Measurements from ENCODE around the gene SPATA31D3.
"Not testable (repeated sequence)": the region's sequence is repeated elsewhere in the genome, so short reads cannot be mapped to it uniquely, and the experiment has no call there.

Gene SPATA31D3

GRCh38 chr9:81943393-81943792, at the start of gene SPATA31D3:
Gene SPATA31D3, plus strand, starts transcription at chr9:81943500. Its CDS starts 86 bp downstream, at chr9:81943586.
- not testable (repeated sequence) for DNase-seq (ENCODE audit: low read depth, low spot score)

- no peak for DNase-seq (ENCODE audit: low read depth, low spot score)
These were observed 49.4 kb upstream of the SPATA31D3 start for GRCh38 chr9:81893929-81894328.

- DNase-seq (ENCODE audit: low read depth, low spot score): no peak
These were observed 48.4 kb upstream of the SPATA31D3 start for GRCh38 chr9:81894891-81895290.

DNA sequence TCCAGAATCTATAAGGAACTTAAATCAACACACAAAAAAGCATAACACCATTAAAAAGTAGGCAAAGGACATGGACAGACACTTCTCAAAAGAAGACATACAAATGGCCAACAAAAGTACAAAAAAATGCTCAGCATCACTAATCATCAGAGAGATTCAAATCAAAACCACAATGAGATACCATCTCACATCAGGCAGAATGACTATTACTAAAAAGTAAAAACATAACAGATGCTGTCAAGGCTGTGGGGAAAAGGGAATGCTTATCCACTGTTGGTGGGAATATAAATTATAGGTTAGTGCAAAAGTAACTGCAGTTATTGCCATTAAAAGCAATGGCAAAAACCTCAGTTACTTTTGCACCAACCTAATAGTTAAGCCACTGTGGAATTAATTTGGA, 47.2 kb upstream of the SPATA31D3 start:
- no peak for DNase-seq (ENCODE audit: low read depth, low spot score)

- no peak for DNase-seq (ENCODE audit: low read depth, low spot score)
These were observed 44.4 kb upstream of the SPATA31D3 start for GRCh38 chr9:81898851-81899250.

GRCh38 chr9:81902196-81902595, 41.1 kb upstream of the SPATA31D3 start:
- DNase-seq (ENCODE audit: low read depth, low spot score): no peak

- DNase-seq (ENCODE audit: low read depth, low spot score): no peak
These were observed 40.7 kb upstream of the SPATA31D3 start for GRCh38 chr9:81902626-81903025.

- no peak for DNase-seq (ENCODE audit: low read depth, low spot score)
These were observed 36.6 kb upstream of the SPATA31D3 start for GRCh38 chr9:81906671-81907070.

GRCh38 chr9:81912135-81912534, 31.2 kb upstream of the SPATA31D3 start:
- DNase-seq (ENCODE audit: low read depth, low spot score): no peak

- no peak for DNase-seq (ENCODE audit: low read depth, low spot score)
These were observed 27.3 kb upstream of the SPATA31D3 start for GRCh38 chr9:81915801-81916505.

GRCh38 chr9:81918507-81918906, 24.8 kb upstream of the SPATA31D3 start:
- not testable (repeated sequence) for DNase-seq (ENCODE audit: low read depth, low spot score)

- DNase-seq (ENCODE audit: low read depth, low spot score): not testable (repeated sequence)
These were observed 15.0 kb upstream of the SPATA31D3 start, which contains the start of gene SPATA31D4 for GRCh38 chr9:81928305-81928704. Gene SPATA31D4, plus strand, starts transcription at chr9:81928428. Its CDS starts 86 bp downstream, at chr9:81928514.

DNA sequence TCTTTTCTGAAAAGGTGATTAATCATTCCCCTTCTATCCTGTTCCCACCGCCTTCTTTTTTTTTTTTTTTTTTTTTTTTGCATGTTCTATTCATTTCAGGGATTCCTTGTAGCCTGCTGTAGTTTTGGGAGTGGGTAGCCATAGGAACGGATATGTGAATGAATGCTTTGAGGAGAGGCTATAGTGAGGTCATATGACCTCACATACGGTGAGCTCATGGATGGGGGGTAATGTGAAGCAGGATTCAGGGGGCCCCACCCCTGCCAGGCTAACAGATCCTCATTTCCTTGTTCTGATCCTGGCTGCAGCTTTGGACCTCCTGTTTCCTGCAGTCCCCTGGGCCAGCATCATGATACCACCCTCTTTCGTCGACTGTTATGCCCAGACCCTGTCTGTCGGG, 13.2 kb upstream of the SPATA31D3 start:
- not testable (repeated sequence) for DNase-seq (ENCODE audit: low read depth, low spot score)

- DNase-seq (ENCODE audit: low read depth, low spot score): not testable (repeated sequence)
These were observed 9.8 kb upstream of the SPATA31D3 start for GRCh38 chr9:81933547-81933946.

DNA sequence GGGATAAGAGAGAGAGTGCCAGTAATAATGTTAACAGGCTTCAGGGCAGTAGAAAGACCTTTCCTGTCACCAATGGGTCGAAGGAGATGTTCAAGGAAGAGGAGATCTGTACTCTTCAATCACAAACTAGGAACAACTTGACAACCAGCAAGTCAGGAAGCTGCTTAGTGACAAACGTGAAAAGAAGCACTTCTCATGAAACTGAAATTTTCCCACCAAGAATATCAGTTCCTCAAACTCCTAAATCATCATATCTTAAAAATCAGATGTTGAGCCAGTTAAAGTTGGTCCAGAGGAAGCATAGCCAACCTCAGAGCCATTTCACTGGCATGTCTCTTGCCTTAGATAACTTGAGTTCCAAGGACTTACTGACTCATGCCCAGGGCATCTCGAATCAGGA, 5.3 kb downstream of the SPATA31D3 start:
- not testable (repeated sequence) for DNase-seq (ENCODE audit: low read depth, low spot score)

DNA sequence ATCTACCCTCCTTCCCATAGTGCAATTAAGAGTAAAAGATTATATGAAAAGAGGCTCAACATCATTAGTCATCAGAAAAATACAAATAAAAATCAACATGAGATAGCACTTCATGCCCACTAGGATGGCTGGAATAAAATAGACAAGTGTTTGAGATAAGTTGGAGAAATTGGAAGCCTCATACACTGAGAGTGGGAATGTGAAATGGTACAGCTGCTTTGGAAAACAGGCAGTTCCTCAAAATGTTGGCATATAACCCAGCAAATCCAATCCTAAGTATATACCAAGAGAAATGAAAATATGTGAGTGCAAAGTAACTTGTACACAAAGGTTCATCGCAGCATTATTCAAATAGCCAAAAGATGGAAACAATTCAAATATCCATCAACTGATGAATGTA, 9.8 kb downstream of the SPATA31D3 start:
- no peak for DNase-seq (ENCODE audit: low read depth, low spot score)

GRCh38 chr9:81955625-81956024, 12.3 kb downstream of the SPATA31D3 start:
- DNase-seq (ENCODE audit: low read depth, low spot score): no peak

GRCh38 chr9:81964218-81965171, 21.2 kb downstream of the SPATA31D3 start:
- no peak for DNase-seq (ENCODE audit: low read depth, low spot score)

- no peak for DNase-seq (ENCODE audit: low read depth, low spot score)
These were observed 24.7 kb downstream of the SPATA31D3 start for GRCh38 chr9:81968026-81968425.

GRCh38 chr9:81969971-81970370, 26.7 kb downstream of the SPATA31D3 start:
- DNase-seq (ENCODE audit: low read depth, low spot score): no peak

- no peak for DNase-seq (ENCODE audit: low read depth, low spot score)
These were observed 28.4 kb downstream of the SPATA31D3 start for GRCh38 chr9:81971727-81972126.

DNA sequence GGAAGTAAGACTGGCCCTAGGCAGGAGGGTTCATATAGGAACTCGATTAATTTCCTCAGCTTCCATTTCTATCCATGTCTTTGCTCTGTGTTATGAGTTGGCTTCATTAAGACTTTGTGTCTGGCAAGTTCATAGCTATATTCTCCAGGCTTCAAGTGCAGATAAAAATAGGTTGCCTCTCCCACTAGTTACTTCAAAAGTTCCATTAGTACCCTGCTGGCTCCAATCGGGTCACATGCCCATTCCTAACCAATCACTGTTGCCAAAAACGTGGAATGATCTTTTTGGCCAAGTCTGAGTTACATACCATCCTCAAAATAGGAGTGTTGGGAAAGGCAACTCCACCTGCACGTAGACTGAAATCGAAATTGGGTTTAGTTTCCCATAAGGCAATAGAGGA, 31.5 kb downstream of the SPATA31D3 start:
- DNase-seq (ENCODE audit: low read depth, low spot score): no peak

All from ELF-1 (cell line).